A549 treated with DMSO at 1 μM for 4 hours (cell line): ENCODE measurements around the gene DNAJC16. TPM values are rescaled to one million over a fixed set of nuclear protein-coding genes. Genes with fewer than 3 reads are reported as not detected.

Source experiments
- total RNA-seq: library from RNA; stranded (reverse); fragments of 200-300 nt; extraction: Qiagen RNA extraction; gene quantifications from 5 replicates; pipeline ENCODE4 v1.2.3, GENCODE V29; 2022; ENCODE audit warnings: low read depth

Gene DNAJC16
- total RNA-seq, result 4.9 to 5.7 TPM (median 5.7 TPM) in 5 replicates

DNA sequence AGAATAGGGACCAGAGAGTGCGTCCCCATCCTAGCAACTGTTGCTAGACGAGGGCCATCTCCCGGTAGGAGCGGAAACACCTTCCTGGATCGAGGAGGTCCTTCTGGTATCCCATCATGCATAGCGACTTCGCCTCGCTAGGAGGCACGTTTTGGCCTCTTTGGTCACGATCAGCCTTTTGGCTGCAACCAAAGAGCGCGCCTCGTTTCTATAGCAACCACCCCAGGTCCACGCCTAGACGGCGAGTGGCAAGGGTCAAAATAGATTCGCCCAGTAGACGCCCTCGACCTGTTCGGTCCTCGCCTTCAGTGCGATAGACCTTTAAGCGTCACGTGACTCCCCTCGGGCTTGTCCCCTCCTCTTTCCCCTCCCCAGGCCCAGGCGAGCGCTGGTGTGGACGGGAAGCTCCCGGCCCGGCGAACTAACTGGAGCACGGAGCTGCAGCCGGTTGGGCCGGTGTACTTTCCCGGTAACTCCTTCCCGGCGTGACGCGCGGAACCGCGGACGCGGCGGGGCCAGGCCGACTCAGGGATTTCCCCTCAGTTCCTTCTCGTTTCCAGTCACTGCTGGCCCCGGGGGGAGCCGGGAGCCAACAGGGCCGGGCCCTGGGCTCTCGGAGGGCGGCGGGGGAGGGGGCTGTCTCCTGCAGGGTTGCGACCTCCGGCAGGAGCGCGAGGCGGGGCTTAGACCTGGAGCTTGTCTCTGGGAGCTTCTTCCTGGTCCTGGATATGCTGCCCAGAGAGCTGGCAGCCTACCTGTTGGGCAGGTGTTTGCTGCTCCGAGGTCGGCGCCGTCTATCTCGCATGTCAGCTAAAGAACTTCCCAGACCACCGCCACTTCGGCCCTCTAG lies at the start of gene DNAJC16:
DNAJC16 (plus strand) TSS at position 359 of the 850 bp plus-strand sequence. CDS start 2,258 bp downstream, outside the sequence.

DNA sequence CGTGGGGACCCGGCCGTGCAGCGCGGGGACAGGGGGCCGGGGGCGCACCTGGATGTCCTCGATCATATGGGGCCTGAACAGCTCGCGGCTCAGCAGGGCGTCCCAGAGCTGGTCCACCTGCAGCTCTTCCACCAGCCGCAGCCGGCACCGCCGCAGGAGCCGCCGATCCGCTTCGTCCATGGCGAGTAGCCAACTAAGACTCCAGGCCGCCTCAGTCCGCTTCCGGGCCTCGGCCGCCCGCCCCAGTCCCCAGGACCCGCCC lies 2.7 kb upstream of the DNAJC16 start, which contains the start of gene CASP9:
CASP9 (minus strand) TSS at position 195 of the 262 bp plus-strand sequence; CDS start at position 180, 15 bp downstream.

DNA sequence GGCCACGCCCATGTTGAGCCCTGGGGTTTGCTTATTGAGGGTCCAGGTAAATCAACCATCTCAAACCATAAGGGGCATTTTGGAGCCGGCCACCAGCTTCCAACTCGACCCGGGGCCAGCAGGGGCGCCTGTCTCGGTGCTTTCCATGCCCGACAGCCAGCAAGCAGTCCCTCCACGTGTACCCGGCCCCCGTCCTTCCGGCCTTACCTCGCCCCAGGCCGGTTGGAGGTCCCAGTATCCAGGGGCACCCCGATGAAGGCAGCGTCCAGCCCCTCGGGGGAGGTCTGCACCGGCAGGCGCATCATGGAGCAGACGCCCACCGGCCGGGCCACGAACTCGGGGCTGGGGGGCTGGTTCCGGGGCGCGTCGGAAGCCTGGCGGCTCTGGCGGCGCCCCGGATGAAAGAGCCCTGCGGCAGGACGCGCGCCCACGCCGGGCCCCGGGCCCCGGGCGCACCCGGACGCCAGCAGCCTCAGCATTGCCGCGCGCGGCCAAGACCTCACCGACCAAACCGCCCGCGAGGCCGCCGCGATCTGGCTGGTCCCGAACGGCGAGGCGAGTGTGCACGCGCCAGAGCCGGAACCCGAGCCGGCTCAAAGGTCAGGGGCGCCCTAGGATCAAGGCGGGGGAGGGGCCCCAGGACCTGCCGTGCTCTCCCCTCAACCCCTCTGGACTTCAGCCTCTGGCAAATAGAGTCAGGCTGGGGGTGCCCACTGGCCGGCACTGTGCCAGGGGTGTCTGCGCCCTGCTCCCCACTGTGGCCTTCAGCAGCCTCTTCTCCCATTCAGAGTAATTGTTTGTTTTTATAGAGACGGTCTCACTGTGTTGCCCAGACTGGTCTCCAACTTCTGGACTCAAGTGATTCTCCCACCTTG lies 58.1 kb downstream of the DNAJC16 start, which contains the start of gene AGMAT:
AGMAT (minus strand) TSS at position 563 of the 875 bp plus-strand sequence; CDS start at position 479, 84 bp downstream.

DNA sequence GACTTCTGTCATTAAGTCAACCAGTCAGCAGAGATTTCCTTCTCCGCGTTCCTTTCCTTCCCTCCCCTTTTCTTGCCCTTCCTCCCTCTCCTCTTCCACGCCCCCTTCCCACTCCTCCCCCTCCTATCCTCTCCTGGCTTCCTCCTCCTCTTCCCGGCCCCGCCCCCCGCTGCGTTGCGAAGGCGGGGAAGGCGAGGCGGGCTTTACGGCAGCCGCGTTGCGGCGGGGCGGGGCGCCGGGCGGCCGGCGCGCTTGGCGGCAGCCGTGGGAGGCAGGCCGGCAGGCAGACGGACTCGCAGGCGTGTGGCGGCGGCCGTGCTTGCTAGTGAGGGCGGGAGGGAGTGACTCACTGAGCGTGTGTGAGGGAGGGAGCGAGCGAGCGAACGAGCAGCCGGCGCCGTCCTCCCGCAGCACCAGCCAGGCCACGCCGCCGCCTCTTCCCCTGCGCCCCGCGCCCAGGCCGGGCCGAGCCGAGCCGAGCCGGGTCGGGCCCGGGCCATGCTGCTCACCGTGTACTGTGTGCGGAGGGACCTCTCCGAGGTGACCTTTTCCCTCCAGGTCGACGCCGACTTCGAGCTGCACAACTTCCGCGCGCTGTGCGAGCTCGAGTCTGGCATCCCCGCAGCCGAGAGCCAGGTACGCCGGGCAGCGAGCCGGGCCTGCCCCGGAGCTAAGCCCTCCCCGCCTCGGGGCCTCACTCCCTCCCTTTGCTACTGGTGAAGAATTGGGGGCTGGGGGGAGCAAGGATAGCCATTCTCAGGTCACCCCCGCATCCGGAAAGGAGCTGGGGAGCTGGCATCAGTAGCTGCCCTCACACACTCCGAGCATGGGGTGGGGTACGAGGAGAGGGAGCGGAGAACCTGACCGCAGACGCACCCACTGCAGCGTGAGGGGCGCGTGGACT lies 90.8 kb downstream of the DNAJC16 start, which contains the start of gene DDI2:
DDI2 (plus strand) TSS at position 286 of the 904 bp plus-strand sequence; CDS start at position 499, 213 bp downstream.

Other genes starting within 250 kb of the DNAJC16 start
- gene EFHD2, start 117.0 kb upstream of the DNAJC16 start, total RNA-seq, result 174 to 251 TPM (median 232 TPM) in 5 replicates
- gene CTRC, start 88.4 kb upstream of the DNAJC16 start, total RNA-seq, result 0.93 to 1.5 TPM (median 1.1 TPM) in 5 replicates
- not detected in 5 replicates for gene CELA2A, start 70.1 kb upstream of the DNAJC16 start, total RNA-seq
- not detected in 5 replicates for gene CELA2B, start 50.7 kb upstream of the DNAJC16 start, total RNA-seq
- 5.4 to 6.7 TPM (median 6.3 TPM) in 5 replicates for gene CASP9, start 2.6 kb upstream of the DNAJC16 start, total RNA-seq
- gene AGMAT, start 58.2 kb downstream of the DNAJC16 start, total RNA-seq, result 5.7 to 8.6 TPM (median 7.8 TPM) in 5 replicates
- gene DDI2, start 90.6 kb downstream of the DNAJC16 start, total RNA-seq, result 8.6 to 12.5 TPM (median 10.6 TPM) in 5 replicates
- 26.1 to 32.0 TPM (median 28.2 TPM) in 5 replicates for gene PLEKHM2, start 157.5 kb downstream of the DNAJC16 start, total RNA-seq
- gene SLC25A34, start 209.4 kb downstream of the DNAJC16 start, total RNA-seq, result 0.13 to 0.40 TPM (median 0.21 TPM) in 5 replicates
- not detected in 5 replicates for gene TMEM82, start 215.7 kb downstream of the DNAJC16 start, total RNA-seq
- 19.5 to 24.3 TPM (median 23.4 TPM) in 5 replicates for gene FBLIM1, start 231.9 kb downstream of the DNAJC16 start, total RNA-seq